Left ventricle myocardium inferior (tissue), 1 donor: Measurements from ENCODE around the gene CHCHD10. TPM values are rescaled to one million over a fixed set of nuclear protein-coding genes. Genes with fewer than 3 reads are reported as not detected.

Experiments used
- DNase-seq: peaks from one replicate; pipeline ENCODE4 v3.0.0-alpha.2; 2020
- H3K27ac ChIP-seq: fragments of 200-600 bp; replicated peaks from 2 replicates; pipeline ENCODE4 v1.8.0; 2021
- H3K27me3 ChIP-seq: fragments of 200-600 bp; 2 replicates; pipeline ENCODE4 v1.8.0; 2021; ENCODE audit warnings: low read depth
- H3K36me3 ChIP-seq: fragments of 200-600 bp; 2 replicates; pipeline ENCODE4 v1.8.0; 2021
- H3K4me1 ChIP-seq: fragments of 200-600 bp; 2 replicates; pipeline ENCODE4 v1.8.0; 2021
- H3K4me3 ChIP-seq: fragments of 200-600 bp; 2 replicates; pipeline ENCODE4 v1.8.0; 2021; ENCODE audit warnings: mild to moderate bottlenecking, moderate library complexity
- H3K9me3 ChIP-seq: fragments of 200-600 bp; replicated peaks from 2 replicates; pipeline ENCODE4 v1.8.0; 2021
- intact Hi-C: fragments of 100-400 bp; cut with micrococcal nuclease; formaldehyde crosslinking; loops from one replicate; pipeline ENCODE4 v1.11.0; 2022
- total RNA-seq: library from RNA; stranded (reverse); fragmentation: NEBNext Ultra II Directional; extraction: Animal tissue kit (Norgen Biotek cat#: 25700); gene quantifications from one replicate; pipeline ENCODE4 v1.2.1, GENCODE V29; 2021
- TF ChIP-seq, protein P1 (sequence below): fragments of 200-600 bp; IDR thresholded peaks from 2 replicates; pipeline ENCODE4 v1.8.0; 2021; ENCODE audit warnings: antibody characterized with exemption, mild to moderate bottlenecking, borderline replicate concordance
- donor health status: DM: no; HTN: yes; CAD: no; lungs with severe emphysema.

CHCHD10 gene
- total RNA-seq, 1 donor from 2014 or later, result 1,446 TPM

DNA sequence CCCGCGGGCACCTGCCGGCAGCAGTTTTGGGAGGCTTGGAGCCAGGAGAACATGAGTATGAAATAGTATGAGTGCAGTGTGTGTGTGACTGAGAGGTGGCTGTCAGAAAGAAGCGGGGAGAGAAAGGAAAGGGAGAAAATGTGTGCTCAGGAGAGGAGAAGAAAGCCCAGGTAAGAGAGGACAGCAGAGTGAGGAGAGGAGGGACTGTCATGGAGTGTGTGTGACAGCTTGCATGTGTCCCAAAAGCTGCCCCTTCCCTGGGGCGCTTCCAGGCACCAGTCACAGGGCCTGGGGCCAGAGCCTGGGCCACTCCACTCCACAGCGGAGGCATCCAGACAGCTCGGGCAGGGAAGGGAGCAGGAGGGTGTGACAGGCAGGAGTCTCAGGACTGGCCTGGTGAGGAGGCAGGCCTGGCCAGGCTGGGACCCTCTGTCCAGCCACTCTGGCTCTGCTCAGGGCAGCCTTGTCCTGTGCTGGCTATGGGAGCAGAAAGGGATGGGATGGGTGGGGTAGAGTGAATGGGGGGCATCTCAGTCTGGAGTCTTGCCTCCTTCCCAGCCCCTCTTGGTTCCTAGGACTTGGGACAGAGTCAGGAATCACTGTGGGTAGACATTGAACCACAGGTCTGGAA lies 5.8 kb upstream of the CHCHD10 start:
- Histone ChIP-seq H3K27ac (peak overlapping the region; percentile 83), H3K4me3 (peak overlapping the region; percentile 70), H3K36me3 (no peaks in the 10 kb centered on the region), H3K27me3 (no peaks in the 10 kb centered on the region), H3K4me1 (peaks cover 79% of the 10 kb centered on the region), H3K9me3 (no peaks in the 10 kb centered on the region)
- TF ChIP-seq, protein P1, sequence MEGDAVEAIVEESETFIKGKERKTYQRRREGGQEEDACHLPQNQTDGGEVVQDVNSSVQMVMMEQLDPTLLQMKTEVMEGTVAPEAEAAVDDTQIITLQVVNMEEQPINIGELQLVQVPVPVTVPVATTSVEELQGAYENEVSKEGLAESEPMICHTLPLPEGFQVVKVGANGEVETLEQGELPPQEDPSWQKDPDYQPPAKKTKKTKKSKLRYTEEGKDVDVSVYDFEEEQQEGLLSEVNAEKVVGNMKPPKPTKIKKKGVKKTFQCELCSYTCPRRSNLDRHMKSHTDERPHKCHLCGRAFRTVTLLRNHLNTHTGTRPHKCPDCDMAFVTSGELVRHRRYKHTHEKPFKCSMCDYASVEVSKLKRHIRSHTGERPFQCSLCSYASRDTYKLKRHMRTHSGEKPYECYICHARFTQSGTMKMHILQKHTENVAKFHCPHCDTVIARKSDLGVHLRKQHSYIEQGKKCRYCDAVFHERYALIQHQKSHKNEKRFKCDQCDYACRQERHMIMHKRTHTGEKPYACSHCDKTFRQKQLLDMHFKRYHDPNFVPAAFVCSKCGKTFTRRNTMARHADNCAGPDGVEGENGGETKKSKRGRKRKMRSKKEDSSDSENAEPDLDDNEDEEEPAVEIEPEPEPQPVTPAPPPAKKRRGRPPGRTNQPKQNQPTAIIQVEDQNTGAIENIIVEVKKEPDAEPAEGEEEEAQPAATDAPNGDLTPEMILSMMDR, result no peak
- intact Hi-C loops, result loop anchor here (5.0 kb wide), 1 partner anchor 74 kb away; no protein-coding TSS in a partner anchor
- DNase-seq, result peak; percentile 61

DNA sequence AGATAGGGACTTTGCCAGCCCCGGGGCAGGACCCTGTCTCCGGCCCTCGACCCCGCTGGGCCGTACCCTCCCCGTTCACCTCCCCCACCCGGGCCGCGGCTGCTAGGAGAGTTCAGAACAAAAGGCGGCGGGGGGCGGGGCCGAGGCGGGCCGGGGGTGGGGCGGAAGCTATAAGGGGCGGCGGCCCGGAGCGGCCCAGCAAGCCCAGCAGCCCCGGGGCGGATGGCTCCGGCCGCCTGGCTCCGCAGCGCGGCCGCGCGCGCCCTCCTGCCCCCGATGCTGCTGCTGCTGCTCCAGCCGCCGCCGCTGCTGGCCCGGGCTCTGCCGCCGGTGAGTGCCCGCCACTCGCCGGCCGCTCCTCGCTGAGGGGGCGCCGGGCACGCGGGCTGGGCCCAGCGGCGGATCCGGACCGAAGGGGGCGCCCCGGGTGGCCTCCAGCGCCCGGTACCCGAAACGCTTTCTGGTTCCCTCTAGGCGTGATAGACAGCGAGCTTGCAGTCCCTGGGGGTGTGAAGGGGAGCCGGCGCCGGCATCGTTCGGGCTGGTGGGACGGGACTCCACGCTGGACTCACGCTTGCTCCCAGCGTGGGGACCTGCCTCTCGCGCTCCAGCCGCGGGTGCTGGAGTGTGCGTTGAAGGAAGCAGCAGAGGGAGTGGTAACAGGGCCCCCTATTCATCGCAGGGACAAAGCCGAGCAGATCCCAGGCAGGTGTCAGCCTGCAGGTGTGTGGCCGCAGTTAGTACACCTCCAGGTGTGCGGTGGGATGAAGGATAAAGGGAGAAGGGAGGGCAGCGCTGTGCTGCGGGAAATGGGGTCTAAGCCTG lies 5.1 kb upstream of the CHCHD10 start, which contains the start of gene MMP11:
MMP11 (plus strand) TSS at position 201 of the 825 bp plus-strand sequence; CDS start at position 223, 22 bp downstream.
- peak within 1 kb of the TSS; percentile 70 for H3K4me3 ChIP-seq
- no peaks in the 10 kb centered on the region for H3K36me3 ChIP-seq
- TF ChIP-seq, protein P1, result peak; percentile 12
- peaks cover 79% of the 10 kb centered on the region for H3K4me1 ChIP-seq
- no peaks in the 10 kb centered on the region for H3K27me3 ChIP-seq
- DNase-seq, result peak; percentile 73
- intact Hi-C loops, result loop anchor here (5.0 kb wide), 1 partner anchor 74 kb away; no protein-coding TSS in a partner anchor
- H3K27ac ChIP-seq, result peak within 1 kb of the TSS; percentile 83
- no peaks in the 10 kb centered on the region for H3K9me3 ChIP-seq

DNA sequence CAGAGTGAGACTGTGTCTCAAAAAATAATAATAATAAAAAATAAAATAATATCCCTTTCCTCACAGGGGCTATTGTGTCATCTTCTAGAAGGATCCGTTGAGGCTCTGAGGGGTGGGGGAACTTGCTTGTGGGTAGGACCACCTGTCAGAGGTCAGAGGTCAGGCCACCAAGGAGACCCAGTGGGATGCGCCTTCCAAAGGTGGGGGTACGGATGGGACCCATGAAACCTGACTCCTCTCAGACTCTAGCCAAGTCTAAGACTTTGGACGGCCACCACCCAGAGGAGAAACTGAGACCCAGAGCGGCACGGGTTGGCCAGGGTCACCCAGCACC lies 4.5 kb upstream of the CHCHD10 start:
- TF ChIP-seq, protein P1, result no peak
- H3K4me3 ChIP-seq, result peak overlapping the region; percentile 70
- H3K9me3 ChIP-seq, result no peaks in the 10 kb centered on the region
- no peaks in the 10 kb centered on the region for H3K27me3 ChIP-seq
- H3K4me1 ChIP-seq, result peaks cover 79% of the 10 kb centered on the region
- intact Hi-C loops, result loop anchor here (5.0 kb wide), 1 partner anchor 75 kb away; no protein-coding TSS in a partner anchor
- DNase-seq, result no peak
- H3K36me3 ChIP-seq, result no peaks in the 10 kb centered on the region
- H3K27ac ChIP-seq, result peak overlapping the region; percentile 83

DNA sequence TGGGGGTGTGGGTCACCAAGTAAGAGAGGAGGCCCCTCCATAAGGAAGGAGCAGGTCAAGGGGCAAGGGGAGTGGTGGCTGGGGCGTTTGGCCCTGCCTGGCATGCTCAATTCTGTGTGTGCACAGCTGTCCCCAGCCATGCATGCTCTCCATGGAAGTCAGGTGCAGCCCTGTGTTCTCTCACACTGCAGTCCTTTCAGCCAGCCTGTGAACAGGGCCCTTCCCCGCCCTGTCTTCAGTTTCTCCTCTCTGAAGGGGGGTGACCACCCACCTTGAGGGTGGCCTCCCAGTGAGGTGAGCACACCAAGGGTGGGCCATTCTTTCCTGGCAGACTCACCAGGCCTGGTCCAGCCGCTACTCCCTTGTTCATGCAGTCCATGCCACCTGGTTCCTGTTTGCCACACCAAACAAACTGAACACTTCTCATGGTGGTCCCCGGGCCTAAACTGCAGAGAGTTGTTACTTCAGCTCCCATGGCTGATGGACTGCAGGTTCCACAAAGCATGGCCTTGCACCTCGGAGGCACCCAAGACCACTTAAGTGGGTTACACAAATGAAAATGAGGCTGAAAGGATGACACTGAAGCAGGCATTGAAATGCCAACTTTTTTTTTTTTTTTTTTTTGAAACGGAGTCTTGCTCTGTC lies 1.7 kb upstream of the CHCHD10 start:
- H3K9me3 ChIP-seq, result no peaks in the 10 kb centered on the region
- peak overlapping the region; percentile 94 for H3K27ac ChIP-seq
- no peak for DNase-seq
- peaks cover 7% of the 10 kb centered on the region for H3K36me3 ChIP-seq
- TF ChIP-seq, protein P1, result no peak
- intact Hi-C loops, result no loop called here
- H3K4me3 ChIP-seq, result no peak overlapping the region
- no peaks in the 10 kb centered on the region for H3K27me3 ChIP-seq
- H3K4me1 ChIP-seq, result peaks cover 83% of the 10 kb centered on the region

DNA sequence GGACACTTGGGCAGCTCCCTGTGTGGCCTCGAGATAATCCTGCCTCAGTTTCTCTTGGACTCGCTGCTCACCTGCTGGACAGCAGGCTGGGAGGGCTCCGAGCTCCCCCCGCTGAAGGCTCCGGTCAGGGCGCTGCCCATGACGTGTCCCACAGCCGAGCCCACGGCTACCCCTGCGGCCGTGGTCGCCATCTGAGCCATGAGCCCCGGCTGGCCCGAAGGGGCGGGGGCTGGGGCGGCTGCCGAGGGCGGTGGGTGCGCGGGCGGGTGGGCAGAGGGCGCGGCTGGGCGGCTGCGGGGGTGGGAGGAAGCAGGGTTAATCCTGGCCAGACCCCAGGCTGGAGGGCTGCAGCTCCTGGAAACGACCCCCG lies 484 bp downstream of the CHCHD10 start:
- TF ChIP-seq, protein P1, result no peak
- DNase-seq, result no peak
- intact Hi-C loops, result no loop called here
- peaks cover 7% of the 10 kb centered on the region for H3K36me3 ChIP-seq
- peak overlapping the region; percentile 94 for H3K27ac ChIP-seq
- peak overlapping the region; percentile 78 for H3K4me3 ChIP-seq
- peaks cover 83% of the 10 kb centered on the region for H3K4me1 ChIP-seq
- H3K9me3 ChIP-seq, result no peaks in the 10 kb centered on the region
- no peaks in the 10 kb centered on the region for H3K27me3 ChIP-seq
